ENCODE results near the gene TEK.

DNA sequence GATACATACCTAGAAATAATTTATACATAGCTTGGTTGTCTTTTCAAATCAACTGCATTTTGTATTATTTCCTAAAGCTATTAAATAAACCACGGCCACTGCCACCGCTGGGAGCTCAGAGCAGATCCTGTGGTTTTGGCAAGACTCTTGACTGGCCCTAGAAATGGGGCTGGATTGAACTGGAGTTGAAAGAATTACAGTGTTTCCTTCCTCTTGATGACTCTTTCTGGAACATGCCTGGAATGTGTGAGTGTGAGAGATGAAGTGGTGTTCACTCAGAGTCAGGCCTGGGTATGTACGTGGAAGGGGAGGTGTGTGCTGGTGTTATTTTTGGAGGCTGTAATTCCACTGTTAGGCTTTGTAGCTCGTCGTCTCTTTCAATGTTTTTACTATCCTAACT, 45.9 kb downstream of the TEK start:
- TF ChIP-seq, protein P1, sequence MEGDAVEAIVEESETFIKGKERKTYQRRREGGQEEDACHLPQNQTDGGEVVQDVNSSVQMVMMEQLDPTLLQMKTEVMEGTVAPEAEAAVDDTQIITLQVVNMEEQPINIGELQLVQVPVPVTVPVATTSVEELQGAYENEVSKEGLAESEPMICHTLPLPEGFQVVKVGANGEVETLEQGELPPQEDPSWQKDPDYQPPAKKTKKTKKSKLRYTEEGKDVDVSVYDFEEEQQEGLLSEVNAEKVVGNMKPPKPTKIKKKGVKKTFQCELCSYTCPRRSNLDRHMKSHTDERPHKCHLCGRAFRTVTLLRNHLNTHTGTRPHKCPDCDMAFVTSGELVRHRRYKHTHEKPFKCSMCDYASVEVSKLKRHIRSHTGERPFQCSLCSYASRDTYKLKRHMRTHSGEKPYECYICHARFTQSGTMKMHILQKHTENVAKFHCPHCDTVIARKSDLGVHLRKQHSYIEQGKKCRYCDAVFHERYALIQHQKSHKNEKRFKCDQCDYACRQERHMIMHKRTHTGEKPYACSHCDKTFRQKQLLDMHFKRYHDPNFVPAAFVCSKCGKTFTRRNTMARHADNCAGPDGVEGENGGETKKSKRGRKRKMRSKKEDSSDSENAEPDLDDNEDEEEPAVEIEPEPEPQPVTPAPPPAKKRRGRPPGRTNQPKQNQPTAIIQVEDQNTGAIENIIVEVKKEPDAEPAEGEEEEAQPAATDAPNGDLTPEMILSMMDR (IDR thresholded peaks at IDR 0.05; ENCODE audit: insufficient read depth, low read depth, low read length) = no peak
- no peak for TF ChIP-seq EZH2 (IDR thresholded peaks at IDR 0.05; ENCODE audit: insufficient read depth, low read length)
